Endothelial cell of umbilical vein (primary cell): Measurements from ENCODE around the gene CUX1.

Experiments
- EZH2 ChIP-seq: IDR thresholded peaks from 2 replicates; pipeline ENCODE4 v1.6.1; 2012; ENCODE audit warnings: borderline replicate concordance, low read depth, mild to moderate bottlenecking, moderate library complexity, low read length, inconsistent platforms; ENCODE audit not compliant: severe bottlenecking
- FOS ChIP-seq: IDR thresholded peaks from 2 replicates; pipeline ENCODE4 v1.6.1; 2011; ENCODE audit warnings: mild to moderate bottlenecking, low read length, moderate library complexity, borderline replicate concordance; ENCODE audit not compliant: insufficient read depth
- GATA2 ChIP-seq: IDR thresholded peaks from 2 replicates; pipeline ENCODE4 v1.7.0; 2011; ENCODE audit warnings: low read depth, mild to moderate bottlenecking, moderate library complexity, mixed read lengths, low read length; ENCODE audit not compliant: insufficient read length, insufficient read depth
- JUN ChIP-seq: IDR thresholded peaks from 2 replicates; pipeline ENCODE4 v1.6.1; 2011; ENCODE audit warnings: borderline replicate concordance, low read depth; ENCODE audit not compliant: insufficient read length, insufficient read depth
- MYC ChIP-seq: IDR thresholded peaks from one replicate; pipeline ENCODE4 v1.6.1; 2011; ENCODE audit warnings: mild to moderate bottlenecking, low read depth, low read length
- POLR2A ChIP-seq: IDR thresholded peaks from 2 replicates; pipeline ENCODE4 v1.6.1; 2012; ENCODE audit warnings: low read depth, mild to moderate bottlenecking, control low read depth, low read length
- POLR2AphosphoS5 ChIP-seq: IDR thresholded peaks from 2 replicates; pipeline ENCODE4 v1.6.1; 2012; ENCODE audit warnings: low read depth, mild to moderate bottlenecking, control low read depth, low read length, moderate library complexity; ENCODE audit not compliant: insufficient read depth
- TF ChIP-seq, protein P1 (sequence below), 2 donors: IDR thresholded peaks; 1 replicate in 1 of 2; 2 replicates in 1 of 2; pipeline ENCODE4 v1.5.1; 2011; ENCODE audit warnings: low read length in 2 of 2, mild to moderate bottlenecking in 2 of 2, moderate library complexity in 2 of 2, control low read depth in 1 of 2, inconsistent platforms in 1 of 2, low read depth in 1 of 2; ENCODE audit not compliant: insufficient read depth in 1 of 2; ENCODE audit errors: extremely low read depth in 1 of 2
- TF ChIP-seq, protein P2 (sequence below): IDR thresholded peaks from 2 replicates; pipeline ENCODE4 v1.6.1; 2011; ENCODE audit not compliant: insufficient read depth, insufficient read length

DNA sequence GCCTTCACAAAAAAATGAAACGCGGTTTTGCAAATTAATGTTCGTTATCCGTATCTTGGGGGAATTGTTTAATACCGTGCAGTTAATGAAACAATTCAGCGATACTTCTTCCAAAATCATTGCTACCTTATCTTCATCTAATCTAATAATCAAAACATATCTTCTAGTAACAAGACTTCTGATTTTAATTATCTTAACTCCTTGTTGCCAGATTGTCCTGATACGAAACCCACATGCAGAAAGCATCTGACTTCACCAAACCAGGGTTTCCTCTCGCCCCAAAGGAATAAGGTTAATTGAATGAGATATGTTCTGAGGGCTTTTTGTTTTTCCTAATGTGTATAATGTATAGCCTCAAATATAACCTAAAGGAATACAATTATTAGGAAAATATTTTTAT, 364.1 kb downstream of the CUX1 start:
- TF ChIP-seq JUN = no peak
- TF ChIP-seq, protein P1, sequence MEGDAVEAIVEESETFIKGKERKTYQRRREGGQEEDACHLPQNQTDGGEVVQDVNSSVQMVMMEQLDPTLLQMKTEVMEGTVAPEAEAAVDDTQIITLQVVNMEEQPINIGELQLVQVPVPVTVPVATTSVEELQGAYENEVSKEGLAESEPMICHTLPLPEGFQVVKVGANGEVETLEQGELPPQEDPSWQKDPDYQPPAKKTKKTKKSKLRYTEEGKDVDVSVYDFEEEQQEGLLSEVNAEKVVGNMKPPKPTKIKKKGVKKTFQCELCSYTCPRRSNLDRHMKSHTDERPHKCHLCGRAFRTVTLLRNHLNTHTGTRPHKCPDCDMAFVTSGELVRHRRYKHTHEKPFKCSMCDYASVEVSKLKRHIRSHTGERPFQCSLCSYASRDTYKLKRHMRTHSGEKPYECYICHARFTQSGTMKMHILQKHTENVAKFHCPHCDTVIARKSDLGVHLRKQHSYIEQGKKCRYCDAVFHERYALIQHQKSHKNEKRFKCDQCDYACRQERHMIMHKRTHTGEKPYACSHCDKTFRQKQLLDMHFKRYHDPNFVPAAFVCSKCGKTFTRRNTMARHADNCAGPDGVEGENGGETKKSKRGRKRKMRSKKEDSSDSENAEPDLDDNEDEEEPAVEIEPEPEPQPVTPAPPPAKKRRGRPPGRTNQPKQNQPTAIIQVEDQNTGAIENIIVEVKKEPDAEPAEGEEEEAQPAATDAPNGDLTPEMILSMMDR (IDR thresholded peaks at IDR 0.05; ENCODE audit: extremely low read depth in 1 of 2, insufficient read depth in 1 of 2, low read depth in 1 of 2, low read length in 2 of 2) = no peak
- no peak for TF ChIP-seq POLR2AphosphoS5
- no peak for TF ChIP-seq POLR2A
- TF ChIP-seq FOS = no peak
- TF ChIP-seq, protein P2, sequence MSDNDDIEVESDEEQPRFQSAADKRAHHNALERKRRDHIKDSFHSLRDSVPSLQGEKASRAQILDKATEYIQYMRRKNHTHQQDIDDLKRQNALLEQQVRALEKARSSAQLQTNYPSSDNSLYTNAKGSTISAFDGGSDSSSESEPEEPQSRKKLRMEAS = no peak
- TF ChIP-seq MYC = no peak
- no peak for TF ChIP-seq EZH2
- TF ChIP-seq GATA2 = no peak
